Thyroid gland (tissue), 4 donors: ENCODE measurements around the gene TXNRD3.

Experiments used
- POLR2A ChIP-seq, 2 donors: fragments of 450-650 bp; IDR thresholded peaks; one replicate each; pipeline ENCODE4 v1.6.1; 2017; ENCODE audit warnings: antibody characterized with exemption in 2 of 2, mild to moderate bottlenecking in 2 of 2, moderate library complexity in 1 of 2
- TF ChIP-seq, protein P1 (sequence below), 6 experiments: fragments of 200-600 bp in 3 of 6; fragments of 450-650 bp in 3 of 6; sonication (generic) in 3 of 6; IDR thresholded peaks; one replicate each; pipeline ENCODE4 v1.5.1; 2016 to 2019; ENCODE audit warnings: antibody characterized with exemption in 6 of 6, mild to moderate bottlenecking in 2 of 6, inconsistent platforms in 1 of 6, moderate library complexity in 1 of 6

DNA sequence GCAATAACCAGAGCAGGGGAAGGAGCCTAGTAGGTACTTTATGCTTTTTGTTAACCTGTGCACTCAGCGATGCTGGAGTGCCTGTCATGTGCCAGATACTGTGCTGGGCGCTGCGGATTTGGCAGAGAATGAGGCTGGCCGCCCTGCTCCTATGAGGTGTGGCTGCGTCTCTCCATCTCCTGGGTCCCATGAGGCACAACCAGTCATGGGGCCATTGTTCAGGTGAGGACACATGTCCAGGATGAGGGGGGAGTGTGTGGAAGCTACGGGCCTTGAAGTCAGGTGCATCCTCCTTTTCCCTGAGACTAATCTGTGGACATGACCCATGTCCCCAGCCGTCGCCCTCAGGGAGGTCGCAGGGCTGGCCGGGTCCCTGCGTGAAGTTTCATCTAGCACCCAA lies 963 bp upstream of the TXNRD3 start:
- TF ChIP-seq POLR2A (IDR thresholded peaks at IDR 0.05), result no peak
- TF ChIP-seq, protein P1, sequence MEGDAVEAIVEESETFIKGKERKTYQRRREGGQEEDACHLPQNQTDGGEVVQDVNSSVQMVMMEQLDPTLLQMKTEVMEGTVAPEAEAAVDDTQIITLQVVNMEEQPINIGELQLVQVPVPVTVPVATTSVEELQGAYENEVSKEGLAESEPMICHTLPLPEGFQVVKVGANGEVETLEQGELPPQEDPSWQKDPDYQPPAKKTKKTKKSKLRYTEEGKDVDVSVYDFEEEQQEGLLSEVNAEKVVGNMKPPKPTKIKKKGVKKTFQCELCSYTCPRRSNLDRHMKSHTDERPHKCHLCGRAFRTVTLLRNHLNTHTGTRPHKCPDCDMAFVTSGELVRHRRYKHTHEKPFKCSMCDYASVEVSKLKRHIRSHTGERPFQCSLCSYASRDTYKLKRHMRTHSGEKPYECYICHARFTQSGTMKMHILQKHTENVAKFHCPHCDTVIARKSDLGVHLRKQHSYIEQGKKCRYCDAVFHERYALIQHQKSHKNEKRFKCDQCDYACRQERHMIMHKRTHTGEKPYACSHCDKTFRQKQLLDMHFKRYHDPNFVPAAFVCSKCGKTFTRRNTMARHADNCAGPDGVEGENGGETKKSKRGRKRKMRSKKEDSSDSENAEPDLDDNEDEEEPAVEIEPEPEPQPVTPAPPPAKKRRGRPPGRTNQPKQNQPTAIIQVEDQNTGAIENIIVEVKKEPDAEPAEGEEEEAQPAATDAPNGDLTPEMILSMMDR (IDR thresholded peaks at IDR 0.05), result no peak
